Measurements from ENCODE around the gene GALM.

Gene GALM

GRCh38 chr2:38771632-38772031 lies 105.7 kb downstream of the GALM start:
- DNase-seq (ENCODE audit: low read depth), result no peak

- no peak for DNase-seq (ENCODE audit: low read depth)
Measured at GRCh38 chr2:38775097-38775920, 109.4 kb downstream of the GALM start.

GRCh38 chr2:38775921-38776225 lies 110.0 kb downstream of the GALM start:
- no peak for DNase-seq (ENCODE audit: low read depth)

GRCh38 chr2:38776531-38776930 lies 110.6 kb downstream of the GALM start:
- no peak for DNase-seq (ENCODE audit: low read depth)

GRCh38 chr2:38778687-38779082 lies 112.8 kb downstream of the GALM start:
- DNase-seq (ENCODE audit: low read depth), result no peak

- no peak for DNase-seq (ENCODE audit: low read depth)
Measured at GRCh38 chr2:38783586-38783985, 117.7 kb downstream of the GALM start.
